Stimulated activated CD4-positive, alpha-beta T cell treated with anti-CD3 and anti-CD28 coated beads, Interleukin-12 subunit alpha, Interleukin-12 subunit beta, amount 100 ng/mL, for 24 hours (primary cell): ENCODE results near the gene RADIL.

Source experiments
- DNase-seq, 2 experiments: peaks; one replicate each; pipeline ENCODE4 v3.0.0-alpha.2; 2020; ENCODE audit warnings: low read depth in 2 of 2

The RADIL gene

DNA sequence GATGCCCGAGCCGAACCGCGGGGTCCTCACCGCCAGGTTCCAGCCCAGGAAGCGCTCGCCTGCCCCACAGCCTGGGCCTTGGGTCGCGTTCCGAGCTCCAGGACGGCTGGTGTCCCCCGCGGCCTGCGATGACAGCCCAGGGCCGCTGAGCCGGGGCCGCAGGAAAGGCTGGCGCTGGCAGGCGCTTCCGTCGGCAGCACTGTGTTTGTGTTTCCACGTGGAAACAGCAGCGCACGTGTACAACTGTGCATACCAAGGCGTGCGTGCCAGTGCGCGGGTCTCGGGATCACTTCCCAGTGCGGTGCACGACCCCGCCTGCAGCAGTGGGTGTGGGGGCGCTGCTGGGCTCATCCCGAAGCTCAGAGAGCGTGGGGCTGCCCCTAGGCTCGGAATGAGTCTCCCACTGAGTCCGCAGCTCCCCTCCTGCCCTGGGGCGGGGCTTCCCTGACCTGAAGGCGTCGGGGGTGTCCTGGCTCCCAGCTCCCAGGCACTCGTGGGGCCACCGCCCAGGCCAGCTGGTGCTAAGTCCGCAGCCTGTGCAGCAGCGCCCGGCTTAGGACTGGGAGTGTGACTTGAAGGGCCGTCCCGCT, 90.9 kb downstream of the RADIL start:
- DNase-seq: no peak

DNA sequence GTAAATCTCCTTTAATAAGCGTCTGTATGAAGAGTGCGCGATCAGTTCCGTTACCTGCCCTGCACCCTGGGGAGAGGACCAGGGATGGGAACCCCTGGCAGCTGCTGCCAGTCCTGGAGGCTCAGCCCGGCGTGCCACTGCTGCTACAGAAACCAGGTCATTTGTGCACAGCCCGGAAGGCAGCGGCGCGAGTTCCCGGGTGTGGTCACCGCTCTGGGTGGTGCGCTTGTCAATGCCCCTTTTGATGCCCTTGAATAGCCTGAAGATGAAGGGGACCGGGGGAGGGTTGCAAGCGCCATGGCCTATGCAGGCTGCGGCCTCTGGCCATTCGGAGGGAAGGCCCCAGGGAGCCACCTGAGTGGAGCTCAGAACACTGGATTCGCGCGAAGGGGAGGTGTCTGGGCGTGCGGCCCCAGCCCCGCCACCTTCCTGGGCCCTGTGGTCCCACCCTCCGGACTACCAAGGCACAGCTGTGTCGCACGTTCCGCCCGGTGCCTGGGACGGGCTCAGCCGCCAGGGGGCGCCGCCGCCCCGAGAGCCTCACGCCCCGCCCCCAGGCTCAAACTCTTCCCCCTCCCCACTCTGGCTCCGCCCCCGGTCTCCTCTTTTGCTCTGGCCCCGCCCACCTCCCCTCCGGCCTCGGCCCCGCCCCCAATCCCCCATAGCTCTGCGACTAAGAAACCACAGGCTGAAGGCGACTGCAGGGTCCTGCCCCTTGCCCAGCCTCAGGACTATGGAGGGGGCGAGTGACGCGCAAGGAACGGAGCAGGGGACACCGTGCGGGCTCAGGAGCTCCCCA, 91.6 kb downstream of the RADIL start:
- peak; percentile 66 to 70 for DNase-seq

DNA sequence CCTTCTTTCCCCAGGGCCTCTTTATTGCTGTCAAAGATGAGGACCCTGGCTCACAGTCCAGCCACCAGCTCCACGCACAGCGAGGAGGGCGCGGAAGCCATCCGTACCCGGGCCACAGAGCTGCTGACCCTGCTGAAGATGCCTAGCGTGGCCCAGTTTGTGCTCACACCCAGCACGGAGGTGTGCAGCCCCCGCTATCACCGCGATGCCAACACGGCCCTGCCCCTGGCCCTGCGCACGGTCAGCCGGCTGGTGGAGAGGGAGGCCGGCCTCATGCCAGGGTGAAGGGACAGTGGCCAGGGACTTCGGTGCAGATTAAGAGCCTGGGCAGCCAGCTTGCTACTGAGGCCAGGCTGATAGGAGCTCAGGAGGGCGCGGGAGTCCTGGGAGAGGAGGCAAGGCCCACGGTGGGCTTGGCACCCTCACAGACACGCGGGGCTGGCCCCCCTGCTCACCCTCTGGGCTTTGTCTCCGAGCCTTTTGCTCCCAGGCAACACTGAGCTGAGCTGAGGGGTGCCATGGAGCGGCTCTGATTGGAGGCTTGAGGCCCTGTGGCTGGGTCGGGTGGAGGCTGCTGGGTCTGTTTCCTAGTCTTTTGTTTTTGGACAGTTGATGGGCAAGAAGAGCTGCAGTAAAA, 92.3 kb downstream of the RADIL start:
- DNase-seq: no peak

DNA sequence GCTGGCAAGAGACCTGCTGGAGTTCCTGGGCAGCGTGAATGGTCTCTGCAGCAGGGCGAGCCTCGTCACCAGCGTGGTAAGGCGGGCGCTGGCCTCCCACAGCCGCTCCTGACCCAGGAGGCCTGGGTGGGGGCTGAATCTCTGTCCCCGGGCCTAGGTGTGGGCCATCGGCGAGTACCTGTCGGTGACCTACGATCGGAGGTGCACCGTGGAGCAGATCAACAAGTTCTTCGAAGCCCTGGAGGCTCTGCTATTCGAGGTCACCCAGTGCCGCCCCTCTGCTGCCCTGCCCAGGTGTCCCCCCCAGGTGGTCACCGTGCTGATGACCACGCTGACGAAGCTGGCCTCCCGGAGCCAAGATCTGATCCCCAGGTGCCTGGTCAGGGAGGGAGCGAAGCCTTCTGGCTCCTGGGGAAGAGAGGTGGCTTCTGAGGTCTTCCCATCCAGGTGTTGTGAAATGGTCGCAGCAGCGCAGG, 93.0 kb downstream of the RADIL start:
- DNase-seq: no peak

DNA sequence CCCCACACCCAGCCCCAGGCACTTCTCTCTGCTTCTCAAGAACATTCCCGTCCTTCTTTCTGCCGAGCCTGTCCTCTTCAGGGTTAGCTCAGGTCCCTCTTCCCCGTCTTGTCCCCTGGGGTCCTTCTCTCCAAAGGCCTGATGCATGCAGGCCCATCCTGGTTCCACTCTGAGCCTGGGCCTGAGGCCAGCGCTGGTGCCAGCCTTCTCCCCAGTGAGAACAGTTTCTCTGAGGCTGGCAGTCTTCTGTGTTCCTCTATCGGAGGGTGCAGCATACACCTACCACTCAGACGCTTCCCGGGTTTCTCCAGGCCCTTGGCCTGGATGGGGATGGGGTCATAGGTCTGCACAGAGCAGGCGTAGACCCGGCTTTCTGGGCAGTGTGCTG, 93.4 kb downstream of the RADIL start:
- no peak for DNase-seq

DNA sequence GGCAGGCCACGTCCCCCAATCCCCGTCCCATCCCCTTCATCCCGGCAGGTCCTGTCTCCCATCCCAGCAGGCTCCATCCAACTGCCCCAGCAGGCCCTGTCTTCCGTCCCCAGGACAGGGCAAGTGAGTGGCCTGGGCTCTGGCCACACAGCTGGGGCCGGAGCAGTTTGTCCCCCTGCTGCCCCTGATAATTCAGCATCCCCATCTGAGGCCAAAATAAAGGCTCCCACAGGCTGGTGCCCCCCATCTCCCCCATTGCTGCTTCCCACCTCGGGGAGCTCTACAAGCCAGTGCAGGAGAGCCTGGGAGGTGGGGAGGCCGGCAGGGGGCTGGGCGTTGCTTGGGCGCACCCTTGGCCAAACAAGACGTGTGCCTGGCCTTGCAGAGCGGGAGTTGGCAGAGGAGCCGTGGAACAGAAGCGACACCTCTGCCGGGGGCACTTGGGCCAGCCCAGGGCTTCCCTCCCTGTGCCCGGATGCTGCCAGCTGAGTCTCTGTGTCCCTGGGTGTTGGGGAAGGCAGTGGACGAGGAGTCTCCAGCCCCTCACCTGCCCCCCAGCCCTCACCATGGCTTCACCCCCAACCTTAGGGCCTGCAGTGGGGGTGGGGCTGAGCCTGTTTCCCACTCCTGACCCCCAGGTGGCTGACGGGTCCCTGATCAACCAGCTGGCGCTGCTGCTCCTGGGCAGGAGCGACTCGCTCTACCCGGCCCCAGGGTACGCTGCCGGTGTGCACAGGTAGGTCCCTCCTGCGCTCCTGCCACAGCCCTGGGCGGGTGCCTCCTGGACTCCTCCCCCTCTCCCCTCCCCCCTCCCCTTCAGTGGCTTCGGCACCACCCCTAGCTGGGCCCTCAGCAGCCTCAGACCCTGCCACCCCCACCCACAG, 94.1 kb downstream of the RADIL start:
- DNase-seq: no peak

DNA sequence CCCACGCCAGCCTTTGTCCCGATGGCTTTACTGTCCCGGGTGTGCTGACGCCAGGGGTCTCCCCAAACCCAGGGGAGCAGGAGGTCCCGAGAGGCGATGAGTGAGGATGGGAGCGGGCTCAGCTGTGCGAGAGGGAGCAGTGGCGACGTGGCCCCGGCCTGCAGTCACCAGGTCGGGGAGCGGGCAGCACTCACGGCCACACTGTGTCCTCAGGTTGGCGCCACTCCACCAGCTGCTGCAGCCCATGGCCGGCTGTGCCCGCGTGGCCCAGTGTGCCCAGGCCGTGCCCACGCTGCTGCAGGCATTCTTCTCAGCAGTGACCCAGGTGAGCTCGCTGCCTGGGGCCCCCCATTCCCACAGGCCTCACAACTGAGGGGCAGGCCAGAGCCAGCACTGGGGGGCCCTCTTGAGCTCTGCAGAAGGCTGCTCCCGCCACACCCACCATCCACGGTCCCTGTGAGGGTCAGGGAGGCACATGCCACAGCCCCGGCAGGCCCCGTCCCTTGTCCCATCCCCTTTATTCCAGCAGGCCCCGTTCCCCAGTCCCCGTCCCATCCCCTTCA, 94.8 kb downstream of the RADIL start:
- DNase-seq: no peak

DNA sequence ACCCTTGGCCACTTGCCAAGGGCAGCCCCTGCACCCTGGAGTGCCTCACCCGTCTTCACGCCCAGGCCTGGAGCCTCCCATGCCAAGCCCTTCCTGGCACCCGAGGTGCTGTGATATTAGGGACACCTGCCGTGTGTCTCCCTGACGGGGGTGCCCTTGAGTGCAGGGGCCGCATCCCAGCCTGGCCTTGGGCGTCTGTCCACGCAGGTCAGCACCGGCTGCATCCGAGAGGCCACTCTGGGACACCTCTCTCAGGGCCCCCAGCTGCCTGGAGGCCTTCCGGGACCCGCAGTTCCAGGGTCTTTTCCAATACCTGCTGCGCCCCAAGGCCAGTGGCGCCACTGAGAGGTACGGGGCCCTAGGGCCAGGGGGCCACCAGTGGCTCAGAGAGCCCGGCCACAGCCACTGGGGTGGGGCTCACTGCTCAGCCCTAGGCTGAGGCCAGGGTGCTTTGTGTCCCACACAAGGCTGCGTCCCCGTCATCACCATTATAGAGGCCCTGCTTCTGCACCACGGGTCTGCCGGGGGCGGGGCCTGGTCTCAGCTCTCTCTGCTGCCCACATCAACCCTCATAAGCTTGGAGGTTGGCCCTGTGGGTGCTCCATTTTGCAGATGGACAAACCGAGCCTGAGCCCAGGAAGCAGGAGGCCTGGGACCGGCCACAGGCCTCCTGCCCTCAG, 95.4 kb downstream of the RADIL start:
- no peak for DNase-seq

DNA sequence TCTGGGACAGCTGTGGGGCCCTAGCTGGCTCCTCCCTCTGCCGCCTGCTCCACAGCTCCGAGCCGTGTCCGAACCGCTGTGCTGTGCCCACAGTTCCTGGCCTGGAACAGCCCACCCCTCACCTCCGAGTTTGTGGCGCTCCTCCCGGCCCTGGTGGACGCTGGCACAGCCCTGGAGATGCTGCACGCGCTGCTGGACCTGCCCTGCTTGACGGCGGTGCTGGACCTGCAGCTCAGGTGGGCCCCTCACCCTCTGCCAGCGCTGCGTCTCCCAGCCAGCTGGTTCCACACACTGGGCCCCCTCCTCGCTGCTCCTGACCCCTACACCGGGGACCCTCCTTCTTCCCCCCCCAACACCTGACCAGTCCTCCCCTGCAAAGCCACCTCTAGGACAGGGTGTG, 96.0 kb downstream of the RADIL start:
- no peak for DNase-seq

DNA sequence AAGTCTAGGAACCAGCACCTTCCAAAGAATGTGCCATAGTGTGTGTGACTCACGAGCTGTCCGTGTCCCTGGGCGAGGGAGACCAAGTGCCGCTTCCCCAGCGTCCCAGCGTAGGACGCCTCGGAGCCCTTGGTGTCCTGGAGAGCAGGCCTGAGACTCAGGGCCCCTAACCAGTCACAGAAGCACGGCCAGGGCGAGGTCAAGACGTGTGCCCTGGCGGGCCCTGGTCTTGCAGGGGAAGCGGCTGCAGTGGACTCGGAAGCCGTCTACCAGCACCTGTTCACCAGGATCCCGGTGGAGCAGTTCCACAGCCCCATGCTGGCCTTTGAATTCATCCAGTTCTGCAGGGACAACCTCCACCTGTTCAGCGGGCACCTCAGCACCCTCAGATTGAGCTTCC, 97.5 kb downstream of the RADIL start:
- no peak for DNase-seq

DNA sequence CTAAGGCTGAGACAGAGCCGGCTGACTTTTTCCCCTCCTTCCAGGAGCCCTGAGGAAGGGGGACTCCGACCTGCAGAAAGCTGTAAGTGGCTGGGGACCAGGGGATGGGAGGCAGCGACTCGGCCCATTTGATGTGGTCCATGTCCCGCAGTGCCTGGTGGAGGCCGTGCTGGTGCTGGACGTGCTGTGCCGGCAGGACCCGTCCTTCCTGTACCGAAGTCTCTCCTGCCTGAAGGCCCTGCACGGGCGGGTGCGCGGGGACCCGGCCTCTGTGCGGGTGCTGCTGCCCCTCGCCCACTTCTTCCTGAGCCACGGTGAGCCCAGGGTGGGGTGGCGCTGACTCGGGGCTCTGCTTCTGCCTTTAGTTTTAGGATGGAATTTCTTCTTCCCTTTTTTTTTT, 98.1 kb downstream of the RADIL start:
- no peak for DNase-seq

DNA sequence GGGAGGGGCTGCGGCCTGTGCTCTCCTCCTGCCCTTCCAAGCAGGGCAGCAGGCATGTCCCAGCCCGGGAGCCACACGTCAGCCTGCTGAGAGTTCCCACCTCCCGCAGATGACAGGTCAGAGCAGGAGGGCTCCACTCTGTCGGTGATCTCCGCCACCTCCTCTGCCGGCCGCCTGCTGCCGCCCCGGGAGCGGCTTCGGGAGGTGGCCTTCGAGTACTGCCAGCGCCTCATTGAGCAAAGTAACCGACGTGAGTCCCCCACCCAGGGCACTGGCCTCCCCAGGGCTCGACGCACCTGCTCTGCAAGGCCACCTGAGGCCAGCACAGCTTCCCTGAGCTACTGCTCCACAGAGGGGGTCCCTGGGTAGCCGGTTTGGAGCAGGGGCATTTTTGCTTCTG, 98.7 kb downstream of the RADIL start:
- no peak for DNase-seq

DNA sequence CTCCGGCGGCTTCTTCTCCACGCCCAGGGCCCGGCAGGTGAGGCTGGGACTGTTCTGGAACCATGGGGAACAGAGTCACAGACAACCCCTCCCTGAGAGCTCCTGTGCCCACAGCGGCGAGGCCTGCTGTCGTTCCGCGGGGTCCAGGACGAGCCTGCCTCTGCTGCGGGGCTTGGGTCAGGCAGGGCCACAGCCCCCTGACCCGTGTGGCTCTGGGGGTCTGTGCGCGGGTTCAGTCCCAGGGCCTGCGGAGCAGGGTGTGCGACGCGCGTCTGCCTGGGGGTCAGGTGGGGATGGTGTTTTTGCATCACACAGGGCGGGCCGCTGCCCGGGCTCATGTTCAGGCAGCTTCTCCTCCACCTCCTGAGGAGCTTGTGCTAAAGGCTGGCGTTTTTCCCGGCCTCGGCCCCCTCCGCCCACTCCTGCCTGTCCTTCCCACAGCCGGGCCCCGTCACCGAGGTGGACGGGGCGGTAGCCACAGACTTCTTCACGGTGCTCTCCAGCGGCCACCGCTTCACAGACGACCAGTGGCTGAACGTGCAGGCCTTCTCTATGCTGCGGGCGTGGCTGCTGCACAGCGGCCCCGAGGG, 99.7 kb downstream of the RADIL start:
- no peak for DNase-seq

DNA sequence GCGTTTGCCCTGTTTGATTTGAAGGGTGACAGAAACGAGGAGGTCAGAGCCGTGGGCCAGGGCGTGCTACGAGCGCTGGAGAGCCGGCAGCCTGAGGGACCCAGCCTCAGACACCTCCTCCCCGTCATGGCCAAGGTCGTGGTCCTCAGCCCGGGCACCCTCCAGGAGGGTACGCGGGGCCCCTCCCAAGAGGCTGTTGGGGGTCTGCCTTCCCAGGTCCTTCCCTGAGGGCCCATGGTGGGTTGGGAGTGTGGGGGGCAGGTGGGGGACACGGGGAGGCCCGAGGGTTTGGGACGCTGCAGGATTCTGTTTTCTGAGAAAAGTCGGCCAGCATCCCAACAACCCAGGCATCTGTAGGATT, 100.2 kb downstream of the RADIL start:
- DNase-seq: no peak

DNA sequence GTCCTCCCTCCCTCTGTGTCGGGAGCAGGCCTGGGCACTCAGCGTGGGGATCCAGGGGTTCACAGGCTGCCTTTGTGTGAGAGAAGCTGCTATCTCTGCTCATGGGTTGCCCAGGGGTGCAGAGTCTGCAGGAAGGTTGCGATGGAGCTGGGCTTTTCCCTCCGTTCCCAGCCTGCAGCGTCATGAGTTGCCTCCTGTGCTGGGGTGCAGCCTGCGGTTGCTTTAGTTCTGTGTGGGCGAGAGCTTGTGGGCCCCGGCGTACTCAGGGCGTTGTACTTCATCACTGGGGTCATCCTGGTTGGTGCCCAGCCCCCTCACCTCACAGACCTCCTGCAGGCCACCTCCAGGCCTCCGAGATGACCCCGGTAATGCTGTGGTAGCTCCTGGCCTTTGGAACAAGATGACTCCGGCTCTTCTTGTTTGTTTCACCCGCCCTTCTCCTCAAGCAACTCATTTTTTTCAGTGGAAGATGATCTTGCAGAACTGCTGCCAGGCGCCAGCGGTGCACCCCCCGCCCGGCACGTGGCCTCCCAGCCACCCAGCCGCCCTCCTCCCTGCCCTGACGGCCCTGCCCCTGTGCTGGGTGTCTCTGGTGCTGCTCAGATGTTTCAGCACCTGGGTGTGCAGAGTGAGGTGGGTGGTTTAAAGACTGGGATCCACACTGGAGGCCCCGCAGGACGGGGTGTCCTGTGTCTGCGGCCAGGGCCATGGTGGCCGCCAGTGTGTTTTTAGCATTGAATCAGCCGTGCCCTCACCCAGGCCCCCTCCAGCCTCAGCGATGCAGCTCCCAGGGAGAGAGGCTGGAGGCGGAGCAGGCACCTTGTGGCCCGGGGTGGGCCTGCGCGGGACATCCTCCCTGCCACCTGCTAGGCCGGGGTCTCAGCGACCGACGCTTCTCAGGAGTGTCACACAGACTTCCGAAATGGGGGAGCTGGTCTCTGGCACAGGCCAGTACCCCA, 100.9 kb downstream of the RADIL start:
- DNase-seq: no peak

DNA sequence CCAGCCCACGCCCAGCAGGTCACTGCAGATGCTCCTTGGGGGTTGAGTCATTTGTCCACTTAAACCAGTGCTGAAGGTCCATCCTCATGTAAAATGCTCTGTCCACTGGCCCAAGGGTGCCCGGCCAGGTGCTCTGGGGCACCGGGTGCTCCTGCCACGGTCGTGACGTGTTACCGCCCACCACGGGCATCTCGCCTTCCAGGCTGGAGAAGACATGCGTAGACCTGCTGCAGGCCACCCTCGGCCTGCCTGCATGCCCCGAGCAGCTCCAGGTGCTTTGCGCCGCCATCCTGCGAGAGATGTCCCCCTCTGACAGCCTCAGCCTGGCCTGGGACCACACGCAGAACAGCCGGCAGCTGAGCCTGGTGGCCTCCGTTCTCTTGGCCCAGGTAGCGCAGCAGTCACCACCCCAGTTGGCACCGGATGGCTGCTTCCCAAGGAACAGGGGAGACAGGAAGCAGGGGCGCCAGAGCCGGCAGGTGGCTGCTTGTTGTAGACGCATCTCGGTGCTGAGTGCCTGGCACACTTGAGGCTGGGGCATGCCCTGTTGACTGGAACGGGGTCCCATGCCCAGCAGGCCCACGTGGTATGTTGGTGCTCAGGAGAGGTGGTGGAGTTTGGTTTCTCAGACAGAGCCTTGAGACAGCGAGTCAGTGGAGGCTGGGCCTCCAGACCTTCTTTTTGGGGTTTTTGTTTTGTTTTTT, 102.0 kb downstream of the RADIL start:
- DNase-seq: no peak

DNA sequence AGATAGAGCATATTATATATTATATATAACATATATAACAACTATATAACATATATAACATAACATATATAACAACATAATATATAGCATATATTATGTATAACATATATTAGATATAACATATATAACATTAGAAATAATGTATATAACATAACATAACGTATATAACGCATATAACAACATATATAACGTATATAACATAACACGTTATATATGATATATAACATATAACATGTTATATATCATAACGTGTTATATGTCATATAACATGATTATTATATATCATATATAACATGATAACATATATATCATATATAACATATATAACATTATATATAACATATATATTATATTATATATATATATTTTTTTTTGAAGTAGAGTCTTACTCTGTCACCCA, 104.4 kb downstream of the RADIL start:
- DNase-seq: no peak

DNA sequence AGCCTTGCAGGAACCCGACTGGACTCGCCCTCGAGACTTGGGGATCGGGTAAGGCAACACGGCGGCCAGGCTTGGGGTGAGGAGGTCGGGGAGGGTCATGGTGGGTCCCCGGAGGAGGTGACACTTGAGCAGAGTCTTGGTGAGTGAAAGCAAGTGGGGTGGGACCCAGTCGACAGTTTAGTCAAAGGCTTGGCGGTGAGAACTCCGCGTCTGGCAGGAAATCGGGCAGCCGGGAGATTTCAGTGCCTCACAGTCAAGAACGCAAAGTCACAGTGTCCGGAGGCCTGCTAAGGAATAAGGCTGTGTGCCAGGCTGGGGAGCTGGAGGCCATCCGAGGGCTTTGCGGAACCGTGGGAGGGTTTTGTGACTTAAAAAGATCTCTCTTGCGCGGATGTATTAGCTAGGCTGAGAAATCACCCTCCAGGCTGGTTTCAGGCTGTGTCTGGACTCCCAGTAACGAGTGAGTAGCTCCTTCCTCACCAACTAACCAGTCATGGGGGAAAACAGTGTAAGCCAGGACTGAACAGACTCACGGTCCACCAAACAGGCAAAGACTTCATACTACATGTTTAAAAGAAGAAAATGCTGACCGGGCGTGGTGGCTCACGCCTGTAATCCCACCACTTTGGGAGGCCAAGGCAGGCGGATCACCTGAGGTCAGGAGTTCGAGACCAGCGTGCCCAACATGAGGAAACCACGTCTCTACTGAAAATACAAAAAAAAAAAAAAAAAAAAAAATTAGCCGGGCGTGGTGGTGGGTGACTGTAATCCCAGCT, 107.5 kb downstream of the RADIL start:
- DNase-seq: peak; percentile 11 to 13
